ENCODE measurements around the gene SRRM4. TPM values are rescaled to one million over a fixed set of nuclear protein-coding genes. Genes with fewer than 3 reads are reported as not detected.

The SRRM4 gene
- total and polyA plus RNA-seq, 2 experiments from 2014 or later = 0.53 to 0.63 TPM

- H3K27me3 ChIP-seq (ENCODE audit: insufficient read depth) = no peaks in the 10 kb centered on the region
- H3K36me3 ChIP-seq (ENCODE audit: insufficient read depth) = peaks cover 3% of the 10 kb centered on the region; the same call in 1 of the 2 replicates
- peaks cover 51% of the 10 kb centered on the region for H3K36me3 Mint-ChIP-seq (ENCODE audit: low read depth)
- H3K9me3 Mint-ChIP-seq = peaks cover 12% of the 10 kb centered on the region
- H3K27me3 Mint-ChIP-seq (ENCODE audit: insufficient read depth, low read depth, poor library complexity) = peaks cover 6% of the 10 kb centered on the region
- no peak for TF ChIP-seq STAT1 (IDR thresholded peaks at IDR 0.05; ENCODE audit: unreplicated experiment)
- no peak overlapping the region for H3K27ac Mint-ChIP-seq
- H3K4me3 Mint-ChIP-seq = no peak overlapping the region
- H3K4me2 ChIP-seq = no peak overlapping the region
- H3K4me1 ChIP-seq (ENCODE audit: insufficient read depth) = no peaks in the 10 kb centered on the region
- no peak overlapping the region for H3K4me3 ChIP-seq
- H2AFZ ChIP-seq = no peak overlapping the region
- no peaks in the 10 kb centered on the region for H3F3A ChIP-seq (replicated peaks; ENCODE audit: low read depth)
- DNase-seq (ENCODE audit: low spot score) (no peak), ATAC-seq (no peak)
- 0 out of 2 replicates have a peak, but pooled peaks cover 8% of the 10 kb centered on the region for H3K9me2 ChIP-seq (ENCODE audit: insufficient read depth)
- 0 out of 3 replicates have a peak, but pooled peaks cover 2% of the 10 kb centered on the region for H3K4me1 Mint-ChIP-seq
- H4K20me1 ChIP-seq (replicated peaks; ENCODE audit: insufficient read depth) = no peaks in the 10 kb centered on the region
- H3K27ac ChIP-seq (ENCODE audit: low read depth) = no peak overlapping the region
- no peaks in the 10 kb centered on the region for H3K79me2 ChIP-seq (replicated peaks; ENCODE audit: insufficient read depth)
Measured at GRCh38 chr12:119130523-119130922, 149.2 kb downstream of the SRRM4 start.

- Histone ChIP-seq H2AFZ (no peak overlapping the region), H3F3A (replicated peaks; ENCODE audit: low read depth) (no peaks in the 10 kb centered on the region), H3K27me3 (ENCODE audit: insufficient read depth) (no peaks in the 10 kb centered on the region), H3K4me3 (no peak overlapping the region), H3K27ac (ENCODE audit: low read depth) (no peak overlapping the region), H4K20me1 (replicated peaks; ENCODE audit: insufficient read depth) (no peaks in the 10 kb centered on the region), H3K9me2 (ENCODE audit: insufficient read depth) (0 out of 2 replicates have a peak, but pooled peaks cover 8% of the 10 kb centered on the region), H3K4me2 (no peak overlapping the region), H3K79me2 (replicated peaks; ENCODE audit: insufficient read depth) (no peaks in the 10 kb centered on the region), H3K36me3 (ENCODE audit: insufficient read depth) (peaks cover 3% of the 10 kb centered on the region; the same call in 1 of the 2 replicates), H3K4me1 (ENCODE audit: insufficient read depth) (no peaks in the 10 kb centered on the region)
- Mint-ChIP-seq H3K36me3 (ENCODE audit: low read depth) (peaks cover 73% of the 10 kb centered on the region), H3K27me3 (ENCODE audit: insufficient read depth, low read depth, poor library complexity) (peaks cover 6% of the 10 kb centered on the region), H3K9me3 (peaks cover 12% of the 10 kb centered on the region), H3K4me1 (0 out of 3 replicates have a peak, but pooled peaks cover 2% of the 10 kb centered on the region), H3K27ac (no peak overlapping the region), H3K4me3 (no peak overlapping the region)
- no peak for ATAC-seq
- no peak for DNase-seq (ENCODE audit: low spot score)
- TF ChIP-seq JUNB (IDR thresholded peaks at IDR 0.05; ENCODE audit: unreplicated experiment) = no peak
- TF ChIP-seq EZH2 (IDR thresholded peaks at IDR 0.05; ENCODE audit: low read depth, unreplicated experiment) = no peak
- TF ChIP-seq CTCF (conservative IDR thresholded peaks at IDR 0.05; ENCODE audit: low read depth in 2 of 2) = no peak
- no peak for TF ChIP-seq ZNF331 (CRISPR knock-in tag; IDR thresholded peaks at IDR 0.05; ENCODE audit: low read depth)
- no peak for TF ChIP-seq NANOG (IDR thresholded peaks at IDR 0.05; ENCODE audit: borderline replicate concordance)
- no peak for TF ChIP-seq ETS1 (IDR thresholded peaks at IDR 0.05)
- TF ChIP-seq POLR2AphosphoS5 (IDR thresholded peaks at IDR 0.05; ENCODE audit: low read depth) = no peak
- TF ChIP-seq ZNF462 (CRISPR knock-in tag; IDR thresholded peaks at IDR 0.05) = no peak
Measured at GRCh38 chr12:119134284-119135072, 153.1 kb downstream of the SRRM4 start.
